Subcutaneous abdominal adipose tissue (tissue), 5 donors: ENCODE measurements around the gene EFR3B.

ENCODE experiments used
- H3K27ac ChIP-seq: one replicate; pipeline ENCODE4 v1.7.0; 2013; ENCODE audit warnings: low read depth, mild to moderate bottlenecking, inconsistent platforms, low read length, moderate library complexity
- H3K27me3 ChIP-seq, 5 donors: one replicate each; pipeline ENCODE4 v1.7.0; 2013; ENCODE audit warnings: low read length in 5 of 5, inconsistent platforms in 1 of 5; ENCODE audit not compliant: control insufficient read depth in 5 of 5, insufficient read depth in 4 of 5
- H3K36me3 ChIP-seq, 5 donors: one replicate each; pipeline ENCODE4 v1.7.0; 2013; ENCODE audit warnings: low read length in 5 of 5; ENCODE audit not compliant: control insufficient read depth in 5 of 5, insufficient read depth in 5 of 5
- H3K4me1 ChIP-seq, 5 donors: one replicate each; pipeline ENCODE4 v1.7.0; 2013; ENCODE audit warnings: low read length in 5 of 5, mild to moderate bottlenecking in 3 of 5, moderate library complexity in 1 of 5; ENCODE audit not compliant: control insufficient read depth in 5 of 5, insufficient read depth in 5 of 5
- H3K4me3 ChIP-seq, 5 donors: one replicate each; pipeline ENCODE4 v1.7.0; 2013; ENCODE audit warnings: low read length in 5 of 5, low read depth in 1 of 5
- H3K9ac ChIP-seq, 5 donors: one replicate each; pipeline ENCODE4 v1.7.0; 2013; ENCODE audit warnings: low read length in 5 of 5, mild to moderate bottlenecking in 4 of 5, moderate library complexity in 3 of 5
- H3K9me3 ChIP-seq, 5 donors: one replicate each; pipeline ENCODE4 v1.7.0; 2013; ENCODE audit warnings: low read length in 5 of 5; ENCODE audit not compliant: control insufficient read depth in 5 of 5
- donor health status: healthy.
- donor health status: healthy.
- donor health status: healthy.
- donor health status: healthy.
- donor health status: healthy.

Gene EFR3B

DNA sequence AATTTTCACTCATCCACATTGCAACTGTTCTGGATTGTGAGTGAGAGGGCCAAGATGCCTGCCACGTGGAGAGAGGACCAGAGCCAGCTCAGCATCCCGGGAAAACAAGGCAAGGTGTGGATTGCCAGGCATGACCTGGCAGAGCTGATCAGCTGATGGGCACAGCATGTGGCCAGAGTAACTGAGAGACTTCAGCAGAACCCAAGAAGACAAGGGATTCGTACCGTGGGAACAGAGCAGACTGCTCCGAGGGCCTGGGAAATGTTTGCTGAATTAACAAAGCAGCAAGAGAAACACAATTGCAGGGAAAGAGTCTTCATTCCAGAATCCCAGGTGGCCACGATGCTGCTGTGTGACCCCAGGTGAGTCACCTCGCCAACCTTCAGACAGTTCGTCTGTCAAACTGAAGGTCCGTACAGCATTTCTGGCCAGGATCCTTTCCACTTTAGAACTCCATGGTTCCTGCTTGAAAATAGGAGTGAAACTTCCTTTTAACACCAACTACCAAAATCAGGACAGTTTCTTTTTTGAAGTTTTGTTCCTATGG lies 152.8 kb downstream of the EFR3B start:
- Histone ChIP-seq H3K9ac (no peak overlapping the region), H3K36me3 (no peaks in the 10 kb centered on the region), H3K9me3 (no peaks in the 10 kb centered on the region), H3K27ac (no peak overlapping the region), H3K4me3 (no peak overlapping the region), H3K27me3 (no peaks in the 10 kb centered on the region), H3K4me1 (peaks cover 0 to 3% (median 0%) of the 10 kb centered on the region in 5 donors)

DNA sequence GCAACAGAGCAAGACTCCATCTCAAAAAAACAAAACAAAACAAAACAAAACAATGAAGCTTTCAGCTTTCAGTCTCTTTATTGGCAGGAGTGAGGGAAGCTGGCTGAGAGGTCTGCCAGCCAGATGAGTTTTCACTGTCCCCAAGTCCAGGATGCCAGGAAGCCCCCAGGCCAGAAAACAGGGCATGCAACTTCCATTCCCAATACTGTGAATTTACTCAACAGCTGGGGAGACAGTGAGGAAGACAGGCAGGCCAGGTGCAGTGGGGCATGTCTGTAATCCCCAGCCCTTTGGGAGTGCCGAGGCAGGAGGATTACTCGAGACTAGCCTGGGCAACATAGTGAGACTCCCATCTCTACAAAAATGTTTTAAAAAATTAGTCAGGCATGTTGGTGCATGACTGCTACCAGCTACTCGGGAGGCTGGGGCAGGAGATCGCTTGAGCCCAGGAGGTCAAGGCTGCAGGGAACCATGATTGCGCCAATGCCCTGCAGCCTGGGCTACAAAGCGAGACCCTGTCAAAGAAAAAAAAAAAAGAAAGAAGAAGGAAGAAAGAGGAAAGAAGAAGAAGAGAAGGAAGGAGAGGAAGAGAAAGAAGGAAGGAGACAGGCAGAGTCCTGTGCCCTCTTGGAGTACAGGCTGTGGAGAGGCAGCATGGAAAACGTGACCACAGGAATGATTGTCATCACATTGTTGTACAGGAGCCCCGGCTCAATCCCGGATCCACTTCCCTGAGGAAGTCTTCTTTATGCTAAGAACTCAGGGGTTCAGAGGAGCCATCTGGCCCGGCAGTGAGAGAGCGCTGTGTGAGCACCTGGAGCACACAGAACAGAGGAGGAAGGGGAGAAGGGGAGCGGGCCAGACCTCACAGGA lies 155.7 kb downstream of the EFR3B start:
- Histone ChIP-seq H3K9me3 (no peaks in the 10 kb centered on the region), H3K27me3 (no peaks in the 10 kb centered on the region), H3K4me1 (peaks cover 0 to 3% (median 0%) of the 10 kb centered on the region in 5 donors), H3K27ac (no peak overlapping the region), H3K36me3 (no peaks in the 10 kb centered on the region), H3K9ac (no peak overlapping the region), H3K4me3 (no peak overlapping the region)

DNA sequence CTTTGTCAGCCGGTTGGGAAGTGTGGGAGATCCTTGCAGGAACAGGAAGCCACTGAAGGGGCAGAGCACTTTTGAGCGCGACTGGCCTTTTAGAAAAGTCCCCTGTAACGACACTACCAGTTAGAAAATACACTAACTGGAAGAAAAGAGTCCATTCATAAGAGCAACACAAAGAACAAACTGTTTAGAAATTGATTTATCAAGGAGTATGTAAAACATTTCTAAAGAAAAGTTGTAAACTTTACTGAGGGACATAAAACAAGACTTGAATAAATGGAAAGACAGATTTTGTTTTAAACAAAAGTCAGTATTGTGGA lies 156.3 kb downstream of the EFR3B start:
- no peaks in the 10 kb centered on the region for H3K9me3 ChIP-seq
- no peaks in the 10 kb centered on the region for H3K27me3 ChIP-seq
- no peak overlapping the region for H3K27ac ChIP-seq
- peaks cover 0 to 3% (median 0%) of the 10 kb centered on the region in 5 donors for H3K4me1 ChIP-seq
- no peak overlapping the region for H3K4me3 ChIP-seq
- H3K9ac ChIP-seq, result no peak overlapping the region
- no peaks in the 10 kb centered on the region for H3K36me3 ChIP-seq

DNA sequence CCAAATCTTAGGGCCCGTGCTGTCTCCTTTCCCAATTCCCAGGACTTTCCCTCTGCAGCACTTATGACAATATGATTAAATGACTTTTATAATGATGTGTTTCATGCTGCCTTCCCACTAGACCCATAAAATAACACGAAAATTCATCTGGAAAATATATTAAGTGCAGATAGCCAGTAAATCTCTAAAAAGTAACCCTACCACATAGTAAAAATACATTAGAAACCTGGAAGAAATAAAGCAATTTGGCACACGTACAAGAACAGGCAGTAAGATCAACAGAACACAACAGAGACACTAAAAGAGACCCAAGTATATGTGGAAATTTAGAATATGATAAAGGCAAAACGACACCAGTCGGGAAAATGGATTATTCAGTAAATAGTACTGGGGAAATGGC lies 156.7 kb downstream of the EFR3B start:
- H3K27me3 ChIP-seq, result no peaks in the 10 kb centered on the region
- H3K27ac ChIP-seq, result no peak overlapping the region
- no peaks in the 10 kb centered on the region for H3K9me3 ChIP-seq
- H3K36me3 ChIP-seq, result no peaks in the 10 kb centered on the region
- H3K4me3 ChIP-seq, result no peak overlapping the region
- peaks cover 0 to 3% (median 0%) of the 10 kb centered on the region in 5 donors for H3K4me1 ChIP-seq
- H3K9ac ChIP-seq, result no peak overlapping the region

DNA sequence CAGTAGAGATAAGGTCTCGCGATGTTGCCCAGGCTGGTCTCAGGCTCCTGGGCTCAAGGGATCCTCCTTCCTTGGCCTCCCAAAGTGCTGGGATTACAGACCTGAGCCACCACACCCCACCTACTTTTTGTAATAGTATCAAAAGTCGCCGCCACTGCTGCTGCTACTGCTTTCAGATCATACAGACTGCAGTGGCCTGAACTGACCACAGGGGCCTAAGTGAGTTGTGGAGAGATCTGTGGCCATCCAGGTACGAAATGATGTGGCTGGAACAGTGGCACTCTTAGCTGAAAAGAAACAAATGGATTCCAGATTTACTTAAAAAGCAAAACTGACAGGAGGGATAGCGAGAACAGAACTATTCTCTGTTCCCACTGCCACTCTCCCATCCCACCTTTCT lies 159.4 kb downstream of the EFR3B start:
- no peaks in the 10 kb centered on the region for H3K36me3 ChIP-seq
- no peak overlapping the region for H3K9ac ChIP-seq
- no peaks in the 10 kb centered on the region for H3K27me3 ChIP-seq
- no peak overlapping the region for H3K4me3 ChIP-seq
- no peak overlapping the region for H3K27ac ChIP-seq
- no peaks in the 10 kb centered on the region for H3K9me3 ChIP-seq
- peaks cover 0 to 5% (median 3%) of the 10 kb centered on the region in 5 donors for H3K4me1 ChIP-seq

DNA sequence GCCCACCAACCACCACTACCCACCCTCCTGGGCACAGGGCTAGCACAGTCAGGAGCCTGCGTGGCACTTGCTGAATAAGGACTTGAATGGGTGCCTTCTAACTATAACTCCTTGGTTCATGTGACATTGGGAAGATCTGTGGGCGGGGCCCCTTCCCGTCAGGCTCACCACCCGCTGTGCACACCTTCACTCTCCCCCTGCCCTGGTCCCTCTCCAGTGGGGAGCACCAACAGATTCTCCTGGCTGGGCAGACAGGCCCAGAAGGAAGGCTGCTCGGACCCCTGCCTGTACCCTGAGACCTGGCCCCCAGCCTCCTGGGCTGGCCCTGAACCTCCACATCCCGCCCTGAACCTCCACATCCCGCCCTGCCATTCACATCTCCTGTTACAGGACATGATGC lies 159.9 kb downstream of the EFR3B start:
- no peak overlapping the region for H3K27ac ChIP-seq
- H3K9ac ChIP-seq, result no peak overlapping the region
- no peaks in the 10 kb centered on the region for H3K36me3 ChIP-seq
- peaks cover 0 to 5% (median 3%) of the 10 kb centered on the region in 5 donors for H3K4me1 ChIP-seq
- H3K4me3 ChIP-seq, result no peak overlapping the region
- no peaks in the 10 kb centered on the region for H3K9me3 ChIP-seq
- H3K27me3 ChIP-seq, result no peaks in the 10 kb centered on the region

DNA sequence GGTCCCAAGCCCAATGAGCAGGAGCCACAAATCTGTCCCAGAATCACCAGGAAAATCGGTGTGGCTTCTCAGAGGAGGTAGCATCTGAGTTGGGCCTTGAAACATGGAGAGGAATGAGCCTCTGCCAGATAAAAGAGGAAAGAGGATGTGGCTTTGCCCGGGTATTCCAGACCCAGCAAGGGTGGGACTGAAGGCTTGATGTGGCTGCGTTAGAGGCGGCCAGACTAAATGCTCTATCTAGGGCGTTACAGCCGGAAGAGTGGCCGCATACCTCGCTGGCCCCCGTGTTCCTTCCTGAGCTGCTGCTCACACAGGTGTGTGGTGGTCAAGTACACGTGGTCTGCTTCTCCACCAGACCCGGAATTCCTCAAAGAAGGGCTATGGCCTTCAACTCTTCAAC lies 160.4 kb downstream of the EFR3B start:
- no peak overlapping the region for H3K4me3 ChIP-seq
- H3K36me3 ChIP-seq, result no peaks in the 10 kb centered on the region

DNA sequence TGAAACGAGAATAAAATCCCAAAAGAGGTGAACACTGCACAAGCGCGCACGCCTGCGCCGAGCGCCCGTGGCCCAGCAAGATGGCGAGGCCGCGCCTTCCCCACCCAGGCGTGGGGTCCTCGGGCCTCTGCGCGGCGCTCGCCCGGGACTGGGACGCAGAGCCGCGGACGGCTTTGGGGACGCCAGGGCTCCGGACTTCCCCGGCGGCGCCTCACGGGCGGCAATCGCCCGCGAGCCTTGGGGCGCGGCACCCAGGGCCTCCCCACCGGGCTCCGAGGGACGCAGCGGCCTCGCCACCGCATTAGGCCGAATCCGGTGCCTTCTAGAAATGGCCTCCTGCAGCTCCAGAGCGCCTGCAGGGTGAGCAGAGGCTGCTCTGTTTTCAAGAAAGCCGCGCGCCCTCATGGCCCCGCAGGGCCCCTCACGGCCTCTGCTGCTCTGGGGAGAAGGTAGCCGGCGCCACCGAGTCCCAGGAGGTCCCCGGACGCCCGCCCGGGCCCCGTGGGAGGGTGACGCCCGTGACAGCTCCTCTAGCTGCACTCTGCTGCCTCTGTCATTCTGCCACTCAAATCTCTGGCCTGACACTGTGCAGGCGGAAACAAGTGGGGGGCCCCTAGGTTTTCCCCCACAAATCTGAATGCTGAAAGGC lies 162.4 kb downstream of the EFR3B start:
- H3K4me1 ChIP-seq, result peaks cover 0 to 5% (median 4%) of the 10 kb centered on the region in 5 donors
- H3K36me3 ChIP-seq, result no peaks in the 10 kb centered on the region
- no peak overlapping the region for H3K27ac ChIP-seq
- no peaks in the 10 kb centered on the region for H3K27me3 ChIP-seq
- H3K9me3 ChIP-seq, result no peaks in the 10 kb centered on the region
- H3K4me3 ChIP-seq, result peak overlapping the region in 4 of 5 donors; percentile 11 to 51 (median 44)
- H3K9ac ChIP-seq, result peak overlapping the region in 3 of 5 donors; percentile 39 to 56 (median 51)

More for the DNA sequence above, 160.4 kb downstream of the EFR3B start:
- Histone ChIP-seq H3K27ac (no peak overlapping the region), H3K9ac (no peak overlapping the region), H3K27me3 (no peaks in the 10 kb centered on the region), H3K4me1 (peaks cover 0 to 5% (median 3%) of the 10 kb centered on the region in 5 donors), H3K9me3 (no peaks in the 10 kb centered on the region)

DNA sequence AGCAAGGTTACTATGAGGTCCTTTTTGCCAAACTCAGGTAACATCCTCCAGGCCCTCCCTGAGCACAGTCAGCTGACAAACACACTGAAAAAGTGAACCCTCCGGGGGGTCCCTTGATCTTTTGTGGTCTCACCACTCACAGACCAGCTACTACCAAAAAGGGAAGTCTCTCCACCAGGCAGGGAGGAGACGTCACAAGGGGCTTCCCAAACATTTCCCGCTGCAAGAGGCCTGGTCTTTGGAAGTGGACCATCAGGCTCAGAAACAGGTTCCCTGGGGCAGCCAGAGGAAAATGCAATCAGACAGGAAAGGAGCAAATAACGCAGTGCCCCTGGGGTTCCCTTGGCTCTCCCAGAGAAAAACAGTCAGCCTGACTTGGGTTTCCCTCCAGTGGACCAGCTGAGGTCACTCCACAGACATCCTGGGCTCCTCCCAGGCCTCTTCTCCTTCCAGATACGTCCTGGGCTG lies 165.2 kb downstream of the EFR3B start:
- Histone ChIP-seq H3K36me3 (no peaks in the 10 kb centered on the region), H3K4me1 (peaks cover 0 to 5% (median 4%) of the 10 kb centered on the region in 5 donors), H3K9me3 (no peaks in the 10 kb centered on the region), H3K4me3 (no peak overlapping the region), H3K27ac (no peak overlapping the region), H3K27me3 (no peaks in the 10 kb centered on the region), H3K9ac (no peak overlapping the region)
